Thyroid gland (tissue), 4 donors: Measurements from ENCODE around the gene SEC22C. TPM values are rescaled to one million over a fixed set of nuclear protein-coding genes. Genes with fewer than 3 reads are reported as not detected.

Source experiments
- DNase-seq, 2 donors: peaks; one replicate each; pipeline ENCODE4 v3.0.0-alpha.2; 2019
- H3K27ac ChIP-seq, 3 donors: fragments of 200-600 bp; sonication (generic); 1 replicate in 2 of 3; 2 replicates in 1 of 3; pipeline ENCODE4 v1.5.1; 2016 to 2019; ENCODE audit warnings: mild to moderate bottlenecking in 1 of 3, moderate library complexity in 1 of 3
- H3K27me3 ChIP-seq: fragments of 200-600 bp; sonication (generic); one replicate; pipeline ENCODE4 v1.5.1; 2019
- H3K36me3 ChIP-seq, 2 donors: fragments of 200-600 bp; sonication (generic); one replicate each; pipeline ENCODE4 v1.5.1; 2016 to 2019
- H3K4me1 ChIP-seq, 2 donors: fragments of 200-600 bp; sonication (generic); one replicate each; pipeline ENCODE4 v1.5.1; 2017 to 2019
- H3K4me3 ChIP-seq, 3 donors: fragments of 200-600 bp; sonication (generic); replicated peaks in 1 of 3; 1 replicate in 2 of 3; 2 replicates in 1 of 3; pipeline ENCODE4 v1.5.1; 2016; ENCODE audit warnings: mild to moderate bottlenecking in 1 of 3
- H3K9me3 ChIP-seq: fragments of 200-600 bp; sonication (generic); one replicate; pipeline ENCODE4 v1.5.1; 2017
- POLR2A ChIP-seq, 2 donors: fragments of 450-650 bp; IDR thresholded peaks; one replicate each; pipeline ENCODE4 v1.6.1; 2017; ENCODE audit warnings: antibody characterized with exemption in 2 of 2, mild to moderate bottlenecking in 2 of 2, moderate library complexity in 1 of 2
- WGBS, 2 donors: methylation state at CpG; one replicate each; pipeline ENCODE4 v1.1.5; 2017; 5-methylcytosine and 5-hydroxymethylcytosine counted together
- intact Hi-C: fragments of 100-400 bp; cut with DNase I; formaldehyde crosslinking; loops from one replicate; pipeline ENCODE4 v1.15.1; 2023
- total RNA-seq, 4 donors: library from RNA; depleted of rRNA; stranded (reverse); fragments of >200 nt; gene quantifications; one replicate each; pipeline ENCODE4 v1.2.3, GENCODE V29; 2016
- TF ChIP-seq, protein P1 (sequence below), 6 experiments: fragments of 200-600 bp in 3 of 6; fragments of 450-650 bp in 3 of 6; sonication (generic) in 3 of 6; IDR thresholded peaks; one replicate each; pipeline ENCODE4 v1.5.1; 2016 to 2019; ENCODE audit warnings: antibody characterized with exemption in 6 of 6, mild to moderate bottlenecking in 2 of 6, inconsistent platforms in 1 of 6, moderate library complexity in 1 of 6

The SEC22C gene
- total RNA-seq, 4 donors from 2014 or later = 59.9 to 66.4 (median 62.7) TPM

DNA sequence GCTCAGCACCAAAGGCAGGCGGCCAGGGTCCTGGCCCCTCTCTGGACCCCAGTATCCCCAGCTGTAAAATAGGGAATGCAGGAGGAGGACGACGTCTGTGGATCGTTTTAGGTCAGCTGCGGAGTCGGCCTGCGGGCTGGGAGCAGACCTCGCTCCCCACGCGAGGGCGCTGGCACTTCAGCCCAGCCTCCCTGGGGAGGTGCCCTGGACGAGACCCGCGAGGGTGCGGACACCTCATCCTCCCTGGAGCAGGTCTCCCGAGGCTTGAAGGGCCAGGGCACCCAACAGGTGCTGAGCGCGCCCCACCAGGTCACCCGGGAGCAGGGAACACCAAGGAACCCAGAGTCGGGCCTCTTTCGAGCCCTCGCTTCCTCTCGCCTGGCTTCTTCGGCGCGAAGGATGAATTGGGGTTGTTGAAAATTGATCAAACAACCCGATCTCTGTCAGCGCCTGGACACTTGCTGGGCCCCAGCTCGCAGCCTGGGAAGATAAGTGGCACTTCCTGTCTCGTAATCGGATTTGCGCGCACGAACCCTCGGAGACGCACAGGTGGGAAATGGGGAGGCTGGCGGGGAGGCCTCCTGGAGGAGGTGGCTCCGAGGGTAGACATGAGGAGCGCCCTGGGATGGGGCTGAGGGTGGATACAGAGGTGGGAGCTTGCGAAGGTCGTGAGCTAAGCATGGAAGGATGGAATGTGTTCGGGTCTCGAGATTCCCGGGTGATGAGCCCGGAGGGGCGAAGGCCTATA, 79.9 kb downstream of the SEC22C start:
- Histone ChIP-seq H3K27me3 (no peaks in the 10 kb centered on the region), H3K4me1 (peaks cover 9 to 18% of the 10 kb centered on the region in 2 donors), H3K9me3 (no peaks in the 10 kb centered on the region), H3K27ac (no peak overlapping the region), H3K36me3 (no peaks in the 10 kb centered on the region), H3K4me3 (peak overlapping the region; percentile 7 to 44 (median 43))
- 2% methylated on average over 32 of the region's 46 CpGs for WGBS, 2 donors
- intact Hi-C loops = loop anchor here (2.0 kb wide), 1 partner anchor 41 kb away; no protein-coding TSS in a partner anchor
- no peak for TF ChIP-seq POLR2A (IDR thresholded peaks at IDR 0.05)
- TF ChIP-seq, protein P1, sequence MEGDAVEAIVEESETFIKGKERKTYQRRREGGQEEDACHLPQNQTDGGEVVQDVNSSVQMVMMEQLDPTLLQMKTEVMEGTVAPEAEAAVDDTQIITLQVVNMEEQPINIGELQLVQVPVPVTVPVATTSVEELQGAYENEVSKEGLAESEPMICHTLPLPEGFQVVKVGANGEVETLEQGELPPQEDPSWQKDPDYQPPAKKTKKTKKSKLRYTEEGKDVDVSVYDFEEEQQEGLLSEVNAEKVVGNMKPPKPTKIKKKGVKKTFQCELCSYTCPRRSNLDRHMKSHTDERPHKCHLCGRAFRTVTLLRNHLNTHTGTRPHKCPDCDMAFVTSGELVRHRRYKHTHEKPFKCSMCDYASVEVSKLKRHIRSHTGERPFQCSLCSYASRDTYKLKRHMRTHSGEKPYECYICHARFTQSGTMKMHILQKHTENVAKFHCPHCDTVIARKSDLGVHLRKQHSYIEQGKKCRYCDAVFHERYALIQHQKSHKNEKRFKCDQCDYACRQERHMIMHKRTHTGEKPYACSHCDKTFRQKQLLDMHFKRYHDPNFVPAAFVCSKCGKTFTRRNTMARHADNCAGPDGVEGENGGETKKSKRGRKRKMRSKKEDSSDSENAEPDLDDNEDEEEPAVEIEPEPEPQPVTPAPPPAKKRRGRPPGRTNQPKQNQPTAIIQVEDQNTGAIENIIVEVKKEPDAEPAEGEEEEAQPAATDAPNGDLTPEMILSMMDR (IDR thresholded peaks at IDR 0.05) = peak in 4 of 6 experiments; percentile 9 to 56 (median 41)
- DNase-seq = peak; percentile 52 to 53

DNA sequence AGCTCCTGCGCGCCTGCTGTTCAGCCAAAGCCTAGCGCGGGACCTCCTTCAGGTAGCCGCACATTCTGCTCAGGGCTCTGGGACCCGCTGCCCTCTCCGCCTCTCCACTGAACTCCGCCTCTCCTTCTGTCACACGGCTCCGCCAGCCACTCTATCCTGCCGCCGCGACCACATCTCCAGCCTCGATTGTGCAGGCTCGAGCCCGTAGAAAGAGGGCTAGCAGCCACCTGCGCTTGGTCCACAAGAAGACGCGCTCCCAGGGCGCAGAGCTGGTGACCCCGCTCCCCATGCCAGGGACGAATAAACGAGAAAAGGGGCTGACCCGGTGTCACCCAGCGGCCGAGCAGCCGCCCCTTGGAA, 80.5 kb downstream of the SEC22C start:
- no peaks in the 10 kb centered on the region for H3K9me3 ChIP-seq
- no peaks in the 10 kb centered on the region for H3K36me3 ChIP-seq
- H3K4me3 ChIP-seq = peak overlapping the region in 2 of 3 donors; percentile 7 to 43
- TF ChIP-seq, protein P1 (IDR thresholded peaks at IDR 0.05) = no peak
- TF ChIP-seq POLR2A (IDR thresholded peaks at IDR 0.05) = no peak
- no peak overlapping the region for H3K27ac ChIP-seq
- intact Hi-C loops = no loop called here
- H3K27me3 ChIP-seq = no peaks in the 10 kb centered on the region
- WGBS, 2 donors = 11 to 13% methylated on average over 13 to 26 of the region's 27 CpGs
- peaks cover 9 to 18% of the 10 kb centered on the region in 2 donors for H3K4me1 ChIP-seq
- DNase-seq = peak; percentile 13 to 15

DNA sequence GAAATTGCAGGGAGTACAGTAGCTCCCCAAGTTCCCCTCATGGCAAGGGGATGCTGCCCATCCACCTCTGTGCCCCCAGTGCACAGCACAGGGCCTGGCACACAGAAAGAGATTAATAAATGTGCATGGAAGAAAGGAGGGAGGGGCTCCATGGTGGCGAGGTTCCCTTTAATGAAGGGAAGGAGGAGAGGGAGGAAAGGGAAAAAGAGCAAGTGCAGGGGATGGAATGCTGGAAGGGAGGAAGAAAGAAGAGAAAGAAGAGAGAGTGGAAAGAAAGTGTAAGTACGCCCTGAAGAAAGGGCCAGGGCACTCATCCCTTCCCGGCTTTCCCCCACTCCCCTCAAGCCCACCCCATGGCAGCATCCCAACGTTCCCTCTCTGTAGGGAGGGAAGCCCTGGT, 80.9 kb downstream of the SEC22C start:
- intact Hi-C loops = no loop called here
- DNase-seq = no peak
- WGBS, 2 donors = 44 to 51% methylated on average over 4 of the region's 4 CpGs
- Histone ChIP-seq H3K27ac (no peak overlapping the region), H3K27me3 (no peaks in the 10 kb centered on the region), H3K36me3 (no peaks in the 10 kb centered on the region), H3K9me3 (no peaks in the 10 kb centered on the region), H3K4me3 (no peak overlapping the region), H3K4me1 (peaks cover 9 to 18% of the 10 kb centered on the region in 2 donors)
- no peak for TF ChIP-seq POLR2A (IDR thresholded peaks at IDR 0.05)
- TF ChIP-seq, protein P1 (IDR thresholded peaks at IDR 0.05) = no peak

DNA sequence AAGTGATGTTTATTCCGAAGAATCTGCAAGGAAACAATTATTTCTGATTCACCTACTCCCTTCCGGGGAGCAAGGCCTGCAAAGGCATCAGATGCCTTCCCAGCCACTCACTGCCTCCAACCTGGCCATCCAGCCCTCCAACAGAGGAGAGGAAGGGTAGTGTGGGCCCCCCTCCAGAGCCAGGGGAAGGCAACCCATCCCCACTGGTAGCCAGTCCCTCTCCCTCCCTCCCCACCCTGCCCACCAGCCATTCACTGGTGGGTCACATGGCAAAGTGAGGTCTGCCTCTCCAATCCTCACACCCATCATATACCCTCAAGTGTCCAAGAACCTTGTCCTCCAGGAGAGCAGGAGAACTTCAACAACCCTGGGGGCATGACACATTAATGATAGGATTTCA, 81.7 kb downstream of the SEC22C start:
- no peak for DNase-seq
- H3K27me3 ChIP-seq = no peaks in the 10 kb centered on the region
- H3K4me3 ChIP-seq = no peak overlapping the region
- H3K36me3 ChIP-seq = no peaks in the 10 kb centered on the region
- no peak overlapping the region for H3K27ac ChIP-seq
- no peaks in the 10 kb centered on the region for H3K9me3 ChIP-seq
- TF ChIP-seq POLR2A (IDR thresholded peaks at IDR 0.05) = no peak
- TF ChIP-seq, protein P1 (IDR thresholded peaks at IDR 0.05) = no peak
- H3K4me1 ChIP-seq = peaks cover 9 to 18% of the 10 kb centered on the region in 2 donors
- WGBS, 2 donors = 69 to 74% methylated on average over 2 of the region's 2 CpGs
- intact Hi-C loops = no loop called here

DNA sequence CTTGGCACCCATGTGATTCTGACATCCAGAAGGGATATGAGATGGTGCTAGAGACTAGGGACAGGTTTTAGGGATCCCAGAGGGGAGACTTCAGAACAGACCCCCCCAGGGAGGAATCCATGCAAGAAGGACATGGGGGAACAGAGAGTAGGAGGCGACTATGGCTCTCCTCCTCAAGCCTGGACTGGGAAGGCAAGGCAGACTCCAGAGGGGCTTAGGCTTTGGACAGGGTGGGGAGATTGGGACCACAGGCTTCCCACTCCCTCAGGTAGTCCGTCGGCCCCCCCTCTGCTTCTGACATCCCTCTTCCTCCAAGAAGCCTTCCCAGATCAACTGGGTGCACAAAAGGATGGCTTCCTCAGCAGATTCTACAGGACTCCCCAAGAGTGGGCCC, 82.3 kb downstream of the SEC22C start:
- no peaks in the 10 kb centered on the region for H3K36me3 ChIP-seq
- H3K27me3 ChIP-seq = no peaks in the 10 kb centered on the region
- no peak for DNase-seq
- H3K4me3 ChIP-seq = no peak overlapping the region
- no peak overlapping the region for H3K27ac ChIP-seq
- peaks cover 9 to 18% of the 10 kb centered on the region in 2 donors for H3K4me1 ChIP-seq
- no peaks in the 10 kb centered on the region for H3K9me3 ChIP-seq
- TF ChIP-seq POLR2A (IDR thresholded peaks at IDR 0.05) = no peak
- TF ChIP-seq, protein P1 (IDR thresholded peaks at IDR 0.05) = no peak
- 87 to 91% methylated on average over 3 of the region's 3 CpGs for WGBS, 2 donors
- intact Hi-C loops = no loop called here
